HepG2 (cell line): Measurements from ENCODE around the gene CAPN7. TPM values are rescaled to one million over a fixed set of nuclear protein-coding genes. Genes with fewer than 3 reads are reported as not detected.

Source experiments
- ATAC-seq: fragments of 200-7000 bp; cut with Tn5 transposase; 3 replicates; pipeline ENCODE4 v1.9.1; 2020; ENCODE audit warnings: mild to moderate bottlenecking, moderate library complexity
- BruUV-seq: library from RNA; stranded (reverse); fragments of 400-500 nt; replicated peaks from 2 replicates; lab custom pipeline; 2021; lab: Mats Ljungman, UMichigan
- CTCF ChIA-PET: fragments of 300-600 bp; formaldehyde crosslinking; extraction: SDS; loops from one replicate; lab custom pipeline; 2021; ENCODE audit warnings: low total read pairs, inconsistent platforms, low intra/inter-chr PET ratio; lab: Yijun Ruan, JAX
- POLR2A ChIA-PET: fragments of 350-600 bp; sonication (Branson Sonifier 250); formaldehyde crosslinking; loops from one replicate; lab custom pipeline; 2020; ENCODE audit warnings: antibody characterized with exemption, inconsistent platforms; lab: Yijun Ruan, JAX
- DNase-seq: peaks from one replicate; pipeline ENCODE4 v3.0.0-alpha.2; 2015; ENCODE audit warnings: low spot score
- FAIRE-seq: peaks from 3 replicates; lab custom pipeline; 2011; peaks lifted over from hg19 to GRCh38; lab: Jason Lieb, UNC
- H2AFZ ChIP-seq: one replicate; pipeline ENCODE4 v1.6.1; 2011; ENCODE audit warnings: low read length, inconsistent platforms
- H3K27ac ChIP-seq: fragments of 300-600 bp; 3 replicates; pipeline ENCODE4 v1.8.0; 2011; ENCODE audit warnings: mixed run types, mild to moderate bottlenecking, mixed read lengths, low read length, inconsistent platforms; ENCODE audit not compliant: insufficient read depth; ENCODE audit errors: extremely low read length
- H3K27me3 ChIP-seq, 2 experiments: fragments of 200-600 bp in 1 of 2; 2 replicates in 1 of 2; 3 replicates in 1 of 2; pipeline versions ENCODE4 v1.6.0 to v1.8.0; 2011; ENCODE audit warnings: low read length in 2 of 2, mild to moderate bottlenecking in 2 of 2, moderate library complexity in 2 of 2, inconsistent platforms in 1 of 2; ENCODE audit not compliant: insufficient read depth in 2 of 2, control insufficient read depth in 1 of 2
- H3K36me3 ChIP-seq, 2 experiments: fragments of 200-600 bp in 1 of 2; replicated peaks in 1 of 2; 2 replicates in 1 of 2; 3 replicates in 1 of 2; pipeline versions ENCODE4 v1.5.1 to v1.8.0; 2011; ENCODE audit warnings: low read length in 2 of 2, inconsistent platforms in 1 of 2; ENCODE audit not compliant: insufficient read depth in 2 of 2, control insufficient read depth in 1 of 2
- H3K4me1 ChIP-seq: 2 replicates; pipeline ENCODE4 v1.5.1; 2012; ENCODE audit warnings: low read length, inconsistent platforms; ENCODE audit not compliant: insufficient read depth
- H3K4me2 ChIP-seq: 2 replicates; pipeline ENCODE4 v1.6.0; 2011; ENCODE audit warnings: low read depth, low read length, inconsistent platforms
- H3K4me3 ChIP-seq, 3 experiments: fragments of 200-600 bp in 1 of 3; sonication (generic), shearing (Covaris generic) in 1 of 3; replicated peaks in 1 of 3; 2 replicates each; pipeline ENCODE4 v1.5.1; 2011 to 2016; ENCODE audit warnings: low read length in 3 of 3, inconsistent platforms in 2 of 3, low read depth in 2 of 3, mild to moderate bottlenecking in 2 of 3, control low read depth in 1 of 3, mixed read lengths in 1 of 3; ENCODE audit not compliant: insufficient read depth in 1 of 3
- H3K79me2 ChIP-seq: one replicate; pipeline ENCODE4 v1.6.1; 2011; ENCODE audit warnings: low read length, inconsistent platforms; ENCODE audit not compliant: insufficient read depth
- H3K9ac ChIP-seq: 2 replicates; pipeline ENCODE4 v1.6.0; 2011; ENCODE audit warnings: mild to moderate bottlenecking, low read depth, low read length, inconsistent platforms; ENCODE audit not compliant: insufficient read depth
- H3K9me3 ChIP-seq: 2 replicates; pipeline ENCODE4 v1.5.1; 2012; ENCODE audit warnings: mild to moderate bottlenecking, low read length
- H4K20me1 ChIP-seq: 2 replicates; pipeline ENCODE4 v1.6.0; 2011; ENCODE audit warnings: inconsistent platforms, mild to moderate bottlenecking, low read length, moderate library complexity; ENCODE audit not compliant: insufficient read depth
- ATF7 ChIP-seq, 2 experiments: fragments of 450-650 bp in 1 of 2; sonication (generic) in 1 of 2; formaldehyde crosslinking in 1 of 2; IDR thresholded peaks; 2 replicates each; pipeline versions ENCODE4 v1.4.0 to v1.6.1; 2016 to 2020; ENCODE audit warnings: antibody characterized with exemption in 1 of 2, mild to moderate bottlenecking in 1 of 2, missing genetic modification reagents in 1 of 2
- FOXA1 ChIP-seq, 2 experiments: fragments of 450-650 bp in 1 of 2; sonication (generic) in 1 of 2; formaldehyde crosslinking in 1 of 2; IDR thresholded peaks; 2 replicates each; pipeline versions ENCODE4 v1.4.0 to v1.6.1; 2016 to 2020; ENCODE audit warnings: missing genetic modification reagents in 1 of 2
- FOXA3 ChIP-seq: IDR thresholded peaks from 2 replicates; pipeline ENCODE4 v1.6.1; 2016; ENCODE audit warnings: missing genetic modification reagents, missing compliant biosample characterization
- FOXP1 ChIP-seq, 2 experiments: fragments of 450-650 bp in 1 of 2; IDR thresholded peaks; 2 replicates each; pipeline ENCODE4 v1.6.1; 2017 to 2018; ENCODE audit warnings: antibody characterized with exemption in 1 of 2
- GFI1 ChIP-seq: sonication (generic); formaldehyde crosslinking; IDR thresholded peaks from 2 replicates; pipeline ENCODE4 v1.5.0; 2020; ENCODE audit warnings: missing genetic modification reagents, mild to moderate bottlenecking, borderline replicate concordance
- HDAC1 ChIP-seq: sonication (generic); formaldehyde crosslinking; IDR thresholded peaks from 2 replicates; pipeline ENCODE4 v1.5.1; 2020; ENCODE audit warnings: mild to moderate bottlenecking, missing genetic modification reagents
- HMG20A ChIP-seq: IDR thresholded peaks from 2 replicates; pipeline ENCODE4 v1.6.1; 2016; ENCODE audit warnings: borderline replicate concordance
- HMG20B ChIP-seq: conservative IDR thresholded peaks from 2 replicates; pipeline ENCODE4 v1.6.1; 2016; ENCODE audit warnings: missing genetic modification reagents, missing compliant biosample characterization
- SAP130 ChIP-seq: IDR thresholded peaks from 2 replicates; pipeline ENCODE4 v1.6.1; 2016; ENCODE audit warnings: low read depth
- SOX13 ChIP-seq, 3 experiments: fragments of 450-650 bp in 1 of 3; sonication (generic) in 1 of 3; formaldehyde crosslinking in 1 of 3; IDR thresholded peaks in 2 of 3; conservative IDR thresholded peaks in 1 of 3; 2 replicates each; pipeline versions ENCODE4 v1.5.0 to v1.6.1; 2016 to 2020; ENCODE audit warnings: antibody characterized with exemption in 1 of 3, mild to moderate bottlenecking in 1 of 3, missing compliant biosample characterization in 1 of 3, missing genetic modification reagents in 1 of 3, moderate library complexity in 1 of 3
- SOX5 ChIP-seq: IDR thresholded peaks from 2 replicates; pipeline ENCODE4 v1.6.1; 2016; ENCODE audit warnings: borderline replicate concordance
- TBX3 ChIP-seq: fragments of 450-650 bp; IDR thresholded peaks from 2 replicates; pipeline ENCODE4 v1.6.1; 2017; ENCODE audit warnings: antibody characterized with exemption, mild to moderate bottlenecking, inconsistent platforms, borderline replicate concordance
- ZC3H13 ChIP-seq: sonication (generic); formaldehyde crosslinking; IDR thresholded peaks from 2 replicates; pipeline ENCODE4 v1.8.1; 2023; ENCODE audit warnings: mild to moderate bottlenecking, missing genetic modification reagents, moderate library complexity
- ZNF20 ChIP-seq: sonication (generic); formaldehyde crosslinking; IDR thresholded peaks from 2 replicates; pipeline ENCODE4 v1.4.0; 2020; ENCODE audit warnings: mild to moderate bottlenecking, moderate library complexity, missing genetic modification reagents
- ZNF354B ChIP-seq: sonication (generic); formaldehyde crosslinking; IDR thresholded peaks from 2 replicates; pipeline ENCODE4 v1.8.0; 2022; ENCODE audit warnings: mild to moderate bottlenecking, missing genetic modification reagents
- ZNF816 ChIP-seq: sonication (generic); formaldehyde crosslinking; IDR thresholded peaks from 2 replicates; pipeline ENCODE4 v1.8.0; 2022; ENCODE audit warnings: missing genetic modification reagents, mild to moderate bottlenecking, borderline replicate concordance
- WGBS: methylation state at CpG from one replicate; pipeline ENCODE4 v1.1.6; 2017; ENCODE audit warnings: low lambda C conversion rate; 5-methylcytosine and 5-hydroxymethylcytosine counted together
- in situ Hi-C: cut with HindIII; loops from 2 replicates; pipeline ENCODE4 v1.10.0; 2017; ENCODE audit warnings: low pct_unique_long_range_greater_than_20kb; ENCODE audit not compliant: extremely low pct_ligation_motif_present
- intact Hi-C: fragments of 100-400 bp; cut with micrococcal nuclease; formaldehyde crosslinking; loops from one replicate; pipeline ENCODE4 v1.10.0; 2022; ENCODE audit not compliant: unreplicated experiment
- polyA plus RNA-seq, 8 experiments: library from polyadenylated mRNA; depleted of rRNA in 3 of 8; stranded (reverse) in 7 of 8; unstranded in 1 of 8; fragments of >200 nt; fragmentation: Illumina TruSeq in 4 of 8; extraction: Trizol in 4 of 8; gene quantifications; 2 replicates each; pipeline versions ENCODE4 v1.2.1 to v1.2.3, GENCODE V29; 2011 to 2016; ENCODE audit warnings: low read depth in 4 of 8, missing spikeins in 1 of 8, mixed read lengths in 1 of 8; ENCODE audit not compliant: insufficient read depth in 1 of 8
- total RNA-seq, 5 experiments: library from RNA; depleted of rRNA; stranded (reverse); fragments of >200 nt; fragmentation: Illumina TruSeq; extraction: Trizol; gene quantifications; 2 replicates each; pipeline ENCODE4 v1.2.3, GENCODE V29; 2016; ENCODE audit warnings: low read depth in 1 of 5
- TF ChIP-seq, protein P1 (sequence below): sonication (generic); formaldehyde crosslinking; IDR thresholded peaks from 2 replicates; pipeline ENCODE4 v1.4.0; 2020; ENCODE audit warnings: missing genetic modification reagents
- TF ChIP-seq, protein P2 (sequence below): IDR thresholded peaks from 2 replicates; pipeline ENCODE4 v1.4.0; 2020; ENCODE audit warnings: mild to moderate bottlenecking, missing genetic modification reagents

Gene CAPN7
- total and polyA plus RNA-seq, 2 of the 13 experiments (the other 11 are each of a cell fraction or from before 2014, with no cell fraction given), result 16.7 to 36.8 TPM

DNA sequence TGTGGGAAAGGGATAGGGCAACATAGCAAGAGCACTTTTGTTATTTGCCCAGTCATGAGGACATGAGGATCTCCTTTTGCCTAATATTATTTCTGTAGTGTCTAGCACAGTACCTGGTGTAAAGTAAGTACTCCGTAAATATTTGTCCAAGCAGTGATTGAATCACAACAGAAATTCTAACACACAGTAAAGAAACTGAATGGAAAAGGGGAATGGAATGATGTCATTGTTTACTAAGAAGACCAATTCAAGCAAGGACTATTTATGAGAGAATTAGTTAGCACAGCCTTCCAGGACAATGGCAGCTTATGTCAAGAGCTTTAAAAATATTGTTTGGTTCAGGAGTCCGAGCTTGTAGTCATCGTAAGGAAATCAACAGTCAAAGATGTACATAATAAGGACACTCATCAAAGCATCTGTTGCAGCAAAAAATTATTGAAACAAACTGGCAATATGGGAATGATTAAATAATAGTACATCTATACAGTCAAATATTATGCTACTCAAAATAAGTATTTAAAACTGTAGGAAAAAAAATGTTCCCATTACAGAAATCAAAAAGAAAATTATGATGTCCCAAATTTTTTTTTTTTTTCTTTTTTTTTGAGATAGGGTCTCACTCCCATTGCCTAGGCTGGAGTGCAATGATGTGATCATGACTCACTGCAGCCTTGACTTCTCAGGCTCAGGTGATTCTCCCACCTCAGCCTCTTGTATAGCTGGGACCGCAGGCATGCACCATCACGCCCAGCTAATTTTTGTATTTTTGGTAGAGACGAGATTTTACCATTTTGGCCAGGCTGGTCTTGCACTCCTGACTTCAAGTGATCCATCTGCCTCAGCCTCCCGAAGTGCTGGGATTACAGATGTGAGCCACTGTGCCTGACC, 17.9 kb downstream of the CAPN7 start:
- FAIRE-seq (no peak), ATAC-seq (peak; percentile 75), DNase-seq (peak; percentile 63)
- intact Hi-C loops, result no loop called here
- peaks cover 9 to 50% of the 10 kb centered on the region in 2 experiments for H3K36me3 ChIP-seq
- 92% methylated on average over 7 of the region's 7 CpGs for WGBS
- ChIA-PET POLR2A (interaction anchor here (0.9 to 1.2 kb wide), 2 partner anchors 17 to 159 kb away, joined by 3 read pairs; partner anchors contain the start of gene MRPS25), CTCF (no interaction called here)
- peaks cover 18% of the 10 kb centered on the region for H3K4me1 ChIP-seq
- no peak overlapping the region for H3K9ac ChIP-seq
- H3K4me3 ChIP-seq, result no peak overlapping the region
- no peaks in the 10 kb centered on the region for H3K79me2 ChIP-seq
- H3K9me3 ChIP-seq, result no peaks in the 10 kb centered on the region
- in situ Hi-C loops, result no loop called here
- BruUV-seq, result no TSS peak
- H3K4me2 ChIP-seq, result no peak overlapping the region
- no peaks in the 10 kb centered on the region for H4K20me1 ChIP-seq
- no peak overlapping the region for H3K27ac ChIP-seq
- H3K27me3 ChIP-seq, result no peaks in the 10 kb centered on the region
- no peak overlapping the region for H2AFZ ChIP-seq
- TF ChIP-seq FOXA1 (IDR thresholded peaks at IDR 0.05) (no peak), FOXA1 (CRISPR knock-in tag; IDR thresholded peaks at IDR 0.05) (peak; percentile 45; the same call in 1 of the 2 replicates), HDAC1 (0 out of 2 replicates have a peak, but pooled peaks have one; percentile 24), ZNF20 (CRISPR knock-in tag) (no peak), ZNF354B (CRISPR knock-in tag) (no peak), HMG20B (peak; percentile 71), SOX5 (peak; percentile 30; the same call in 1 of the 2 replicates), HMG20A (CRISPR knock-in tag) (peak; percentile 92; the same call in 1 of the 2 replicates), SAP130 (peak; percentile 33; the same call in 1 of the 2 replicates), FOXA3 (CRISPR knock-in tag) (peak; percentile 74), FOXP1 (IDR thresholded peaks at IDR 0.05) (no peak), FOXP1 (CRISPR knock-in tag; IDR thresholded peaks at IDR 0.05) (peak; percentile 63; the same call in 1 of the 2 replicates), SOX13 (IDR thresholded peaks at IDR 0.05) (no peak), SOX13 (CRISPR knock-in tag; conservative IDR thresholded peaks at IDR 0.05 in 1 of 2, IDR thresholded peaks at IDR 0.05 in 1 of 2) (peak in 1 of 2 experiments; percentile 59; a peak in 2 of 4 replicates), ATF7 (IDR thresholded peaks at IDR 0.05) (peak; percentile 95), ATF7 (CRISPR knock-in tag; IDR thresholded peaks at IDR 0.05) (no peak), TBX3 (0 out of 2 replicates have a peak, but pooled peaks have one; percentile 13), GFI1 (peak; percentile 96), ZNF816 (CRISPR knock-in tag) (no peak), ZC3H13 (CRISPR knock-in tag) (no peak)
- TF ChIP-seq, protein P1, sequence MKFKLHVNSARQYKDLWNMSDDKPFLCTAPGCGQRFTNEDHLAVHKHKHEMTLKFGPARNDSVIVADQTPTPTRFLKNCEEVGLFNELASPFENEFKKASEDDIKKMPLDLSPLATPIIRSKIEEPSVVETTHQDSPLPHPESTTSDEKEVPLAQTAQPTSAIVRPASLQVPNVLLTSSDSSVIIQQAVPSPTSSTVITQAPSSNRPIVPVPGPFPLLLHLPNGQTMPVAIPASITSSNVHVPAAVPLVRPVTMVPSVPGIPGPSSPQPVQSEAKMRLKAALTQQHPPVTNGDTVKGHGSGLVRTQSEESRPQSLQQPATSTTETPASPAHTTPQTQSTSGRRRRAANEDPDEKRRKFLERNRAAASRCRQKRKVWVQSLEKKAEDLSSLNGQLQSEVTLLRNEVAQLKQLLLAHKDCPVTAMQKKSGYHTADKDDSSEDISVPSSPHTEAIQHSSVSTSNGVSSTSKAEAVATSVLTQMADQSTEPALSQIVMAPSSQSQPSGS (CRISPR knock-in tag), result peak; percentile 50; the same call in 1 of the 2 replicates
- TF ChIP-seq, protein P2, sequence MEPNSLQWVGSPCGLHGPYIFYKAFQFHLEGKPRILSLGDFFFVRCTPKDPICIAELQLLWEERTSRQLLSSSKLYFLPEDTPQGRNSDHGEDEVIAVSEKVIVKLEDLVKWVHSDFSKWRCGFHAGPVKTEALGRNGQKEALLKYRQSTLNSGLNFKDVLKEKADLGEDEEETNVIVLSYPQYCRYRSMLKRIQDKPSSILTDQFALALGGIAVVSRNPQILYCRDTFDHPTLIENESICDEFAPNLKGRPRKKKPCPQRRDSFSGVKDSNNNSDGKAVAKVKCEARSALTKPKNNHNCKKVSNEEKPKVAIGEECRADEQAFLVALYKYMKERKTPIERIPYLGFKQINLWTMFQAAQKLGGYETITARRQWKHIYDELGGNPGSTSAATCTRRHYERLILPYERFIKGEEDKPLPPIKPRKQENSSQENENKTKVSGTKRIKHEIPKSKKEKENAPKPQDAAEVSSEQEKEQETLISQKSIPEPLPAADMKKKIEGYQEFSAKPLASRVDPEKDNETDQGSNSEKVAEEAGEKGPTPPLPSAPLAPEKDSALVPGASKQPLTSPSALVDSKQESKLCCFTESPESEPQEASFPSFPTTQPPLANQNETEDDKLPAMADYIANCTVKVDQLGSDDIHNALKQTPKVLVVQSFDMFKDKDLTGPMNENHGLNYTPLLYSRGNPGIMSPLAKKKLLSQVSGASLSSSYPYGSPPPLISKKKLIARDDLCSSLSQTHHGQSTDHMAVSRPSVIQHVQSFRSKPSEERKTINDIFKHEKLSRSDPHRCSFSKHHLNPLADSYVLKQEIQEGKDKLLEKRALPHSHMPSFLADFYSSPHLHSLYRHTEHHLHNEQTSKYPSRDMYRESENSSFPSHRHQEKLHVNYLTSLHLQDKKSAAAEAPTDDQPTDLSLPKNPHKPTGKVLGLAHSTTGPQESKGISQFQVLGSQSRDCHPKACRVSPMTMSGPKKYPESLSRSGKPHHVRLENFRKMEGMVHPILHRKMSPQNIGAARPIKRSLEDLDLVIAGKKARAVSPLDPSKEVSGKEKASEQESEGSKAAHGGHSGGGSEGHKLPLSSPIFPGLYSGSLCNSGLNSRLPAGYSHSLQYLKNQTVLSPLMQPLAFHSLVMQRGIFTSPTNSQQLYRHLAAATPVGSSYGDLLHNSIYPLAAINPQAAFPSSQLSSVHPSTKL, result peak; percentile 72
